Ectodermal cell (in vitro differentiated cells): ENCODE results near the gene DDX27. TPM values are rescaled to one million over a fixed set of nuclear protein-coding genes. Genes with fewer than 3 reads are reported as not detected.
A peak's percentile ranks its signal among the peaks of the same experiment; 100 is the strongest.
"Not testable (repeated sequence)": the region's sequence is repeated elsewhere in the genome, so short reads cannot be mapped to it uniquely, and the experiment has no call there.

ENCODE experiments used
- H3K27ac ChIP-seq: 2 replicates; pipeline ENCODE4 v1.7.0; 2013; ENCODE audit warnings: mild to moderate bottlenecking, low read depth, low read length; ENCODE audit not compliant: insufficient read depth, poor library complexity, severe bottlenecking
- H3K27me3 ChIP-seq: 2 replicates; pipeline ENCODE4 v1.7.0; 2013; ENCODE audit warnings: mild to moderate bottlenecking, low read length; ENCODE audit not compliant: insufficient read depth, control insufficient read depth, poor library complexity, severe bottlenecking
- H3K36me3 ChIP-seq: one replicate; pipeline ENCODE4 v1.7.0; 2013; ENCODE audit warnings: low read length; ENCODE audit not compliant: control insufficient read depth, insufficient read depth
- H3K4me1 ChIP-seq: one replicate; pipeline ENCODE4 v1.7.0; 2013; ENCODE audit warnings: low read length; ENCODE audit not compliant: control insufficient read depth, insufficient read depth
- H3K4me3 ChIP-seq: 2 replicates; pipeline ENCODE4 v1.7.0; 2013; ENCODE audit warnings: low read depth, low read length, control low read depth; ENCODE audit not compliant: insufficient read depth
- H3K9me3 ChIP-seq: 2 replicates; pipeline ENCODE4 v1.7.0; 2013; ENCODE audit warnings: mild to moderate bottlenecking, low read length, moderate library complexity; ENCODE audit not compliant: control insufficient read depth
- whole genome bisulfite sequencing, 2 experiments: methylation state at CpG; one replicate each; pipeline ENCODE4 v1.1.7; 2013; ENCODE audit warnings: missing lambda C conversion rate in 2 of 2; 5-methylcytosine and 5-hydroxymethylcytosine counted together
- polyA plus RNA-seq, 4 experiments: library from polyadenylated mRNA; stranded (reverse); fragments of 50-300 nt; gene quantifications; one replicate each; pipeline ENCODE4 v1.2.3, GENCODE V29; 2013

DDX27 gene
- polyA plus RNA-seq (2013, experiment 1 of 4): 47.7 TPM
- 46.2 TPM for polyA plus RNA-seq (2013, experiment 2 of 4)
- 36.1 TPM for polyA plus RNA-seq (2013, experiment 3 of 4)
- 40.0 TPM for polyA plus RNA-seq (2013, experiment 4 of 4)

- Histone ChIP-seq H3K4me1 (no peaks in the 10 kb centered on the region), H3K27me3 (no peaks in the 10 kb centered on the region), H3K36me3 (peaks cover 21% of the 10 kb centered on the region), H3K4me3 (peak within 1 kb of the TSS; percentile 95), H3K9me3 (no peaks in the 10 kb centered on the region), H3K27ac (peak within 1 kb of the TSS; percentile 76)
- WGBS, 2 experiments: 1% methylated on average over 46 of the region's 46 CpGs
Observed at GRCh38 chr20:49219091-49219923, at the start of gene DDX27. Gene DDX27, plus strand, starts transcription at chr20:49219416. Its CDS starts 33 bp downstream, at chr20:49219449.

GRCh38 chr20:49169547-49169946, 49.7 kb upstream of the DDX27 start:
- no peak overlapping the region for H3K27ac ChIP-seq
- H3K4me3 ChIP-seq: no peak overlapping the region
- H3K36me3 ChIP-seq: peaks cover 9% of the 10 kb centered on the region
- H3K9me3 ChIP-seq: no peaks in the 10 kb centered on the region
- no peaks in the 10 kb centered on the region for H3K4me1 ChIP-seq
- WGBS, 2 experiments: 93 to 94% methylated on average over 2 of the region's 2 CpGs
- no peaks in the 10 kb centered on the region for H3K27me3 ChIP-seq

- H3K4me1 ChIP-seq: no peaks in the 10 kb centered on the region
- H3K9me3 ChIP-seq: no peaks in the 10 kb centered on the region
- peaks cover 4% of the 10 kb centered on the region for H3K36me3 ChIP-seq
- H3K27ac ChIP-seq: no peak overlapping the region
- H3K27me3 ChIP-seq: no peaks in the 10 kb centered on the region
- H3K4me3 ChIP-seq: no peak overlapping the region
- WGBS, 2 experiments: 100% methylated on average over 2 of the region's 2 CpGs
Observed at GRCh38 chr20:49170714-49171113, 48.5 kb upstream of the DDX27 start.

GRCh38 chr20:49171909-49172308, 47.3 kb upstream of the DDX27 start:
- no peak overlapping the region for H3K4me3 ChIP-seq
- no peaks in the 10 kb centered on the region for H3K4me1 ChIP-seq
- H3K27ac ChIP-seq: no peak overlapping the region
- H3K9me3 ChIP-seq: no peaks in the 10 kb centered on the region
- H3K27me3 ChIP-seq: no peaks in the 10 kb centered on the region
- no peaks in the 10 kb centered on the region for H3K36me3 ChIP-seq

- Histone ChIP-seq H3K27ac (no peak overlapping the region), H3K9me3 (no peaks in the 10 kb centered on the region), H3K27me3 (no peaks in the 10 kb centered on the region), H3K4me3 (no peak overlapping the region), H3K36me3 (no peaks in the 10 kb centered on the region), H3K4me1 (no peaks in the 10 kb centered on the region)
- WGBS, 2 experiments: 92 to 100% methylated on average over 1 of the region's 1 CpG
Observed at GRCh38 chr20:49172413-49172812, 46.8 kb upstream of the DDX27 start.

GRCh38 chr20:49174183-49174582, 45.0 kb upstream of the DDX27 start:
- H3K4me1 ChIP-seq: no peaks in the 10 kb centered on the region
- no peaks in the 10 kb centered on the region for H3K27me3 ChIP-seq
- H3K4me3 ChIP-seq: no peak overlapping the region
- H3K27ac ChIP-seq: no peak overlapping the region
- H3K36me3 ChIP-seq: no peaks in the 10 kb centered on the region
- 87 to 96% methylated on average over 6 of the region's 6 CpGs for WGBS, 2 experiments
- no peaks in the 10 kb centered on the region for H3K9me3 ChIP-seq

GRCh38 chr20:49179368-49180277, 39.6 kb upstream of the DDX27 start:
- WGBS, 2 experiments: 83 to 89% methylated on average over 1 of the region's 1 CpG
- Histone ChIP-seq H3K4me3 (no peak overlapping the region), H3K27ac (no peak overlapping the region), H3K4me1 (no peaks in the 10 kb centered on the region), H3K36me3 (no peaks in the 10 kb centered on the region), H3K9me3 (no peaks in the 10 kb centered on the region), H3K27me3 (no peaks in the 10 kb centered on the region)

GRCh38 chr20:49181265-49181877, 37.8 kb upstream of the DDX27 start:
- Histone ChIP-seq H3K27me3 (no peaks in the 10 kb centered on the region), H3K9me3 (no peaks in the 10 kb centered on the region), H3K27ac (no peak overlapping the region), H3K36me3 (no peaks in the 10 kb centered on the region), H3K4me3 (no peak overlapping the region), H3K4me1 (no peaks in the 10 kb centered on the region)
- 89 to 95% methylated on average over 8 of the region's 8 CpGs for WGBS, 2 experiments

- WGBS, 2 experiments: 95 to 96% methylated on average over 3 of the region's 3 CpGs
- no peak overlapping the region for H3K4me3 ChIP-seq
- H3K27me3 ChIP-seq: no peaks in the 10 kb centered on the region
- no peak overlapping the region for H3K27ac ChIP-seq
- H3K9me3 ChIP-seq: no peaks in the 10 kb centered on the region
- H3K4me1 ChIP-seq: peaks cover 4% of the 10 kb centered on the region
- H3K36me3 ChIP-seq: no peaks in the 10 kb centered on the region
Observed at GRCh38 chr20:49183444-49183843, 35.8 kb upstream of the DDX27 start.

GRCh38 chr20:49184084-49184501, 35.1 kb upstream of the DDX27 start:
- not testable (repeated sequence) for H3K9me3 ChIP-seq, H3K4me3 ChIP-seq, H3K36me3 ChIP-seq, H3K4me1 ChIP-seq, H3K27ac ChIP-seq, H3K27me3 ChIP-seq
- 95% methylated on average over 5 of the region's 5 CpGs for WGBS, 2 experiments
